K562 (cell line): Measurements from ENCODE around the gene FBXO17. TPM values are rescaled to one million over a fixed set of nuclear protein-coding genes. Genes with fewer than 3 reads are reported as not detected.

Source experiments
- ARID3B ChIP-seq: fragments of 250-450 bp; sonication (Bioruptor Pico); IDR thresholded peaks from 2 replicates; pipeline ENCODE4 v1.4.0; 2020; ENCODE audit warnings: borderline replicate concordance
- CTCF ChIP-seq, 3 experiments: IDR thresholded peaks in 2 of 3; conservative IDR thresholded peaks in 1 of 3; 2 replicates each; pipeline ENCODE4 v1.5.1; 2011 to 2012; ENCODE audit warnings: low read length in 3 of 3, mild to moderate bottlenecking in 3 of 3, control low read depth in 2 of 3, improper control_type of control experiment in 1 of 3, inconsistent platforms in 1 of 3, low read depth in 1 of 3, mixed read lengths in 1 of 3, moderate library complexity in 1 of 3; ENCODE audit not compliant: insufficient read depth in 2 of 3
- HLTF ChIP-seq: fragments of 450-650 bp; IDR thresholded peaks from 2 replicates; pipeline ENCODE4 v1.6.1; 2016
- HNRNPK ChIP-seq: fragments of 200-400 bp; formaldehyde crosslinking; IDR thresholded peaks from one replicate; pipeline ENCODE4 v1.6.1; 2018; ENCODE audit warnings: mild to moderate bottlenecking, low read depth, low read length; ENCODE audit not compliant: poor library complexity, severe bottlenecking
- JUND ChIP-seq, 2 experiments: IDR thresholded peaks; 2 replicates in 1 of 2; 3 replicates in 1 of 2; pipeline ENCODE4 v1.6.1; 2011; ENCODE audit warnings: borderline replicate concordance in 2 of 2, low read depth in 2 of 2, low read length in 2 of 2, improper control_type of control experiment in 1 of 2, missing biosample characterization in 1 of 2, missing genetic modification characterization in 1 of 2, missing genetic modification reagents in 1 of 2
- KLF6 ChIP-seq: fragments of 250-450 bp; sonication (Bioruptor Pico); IDR thresholded peaks from 2 replicates; pipeline ENCODE4 v1.4.0; 2020; ENCODE audit warnings: mild to moderate bottlenecking, moderate library complexity, borderline replicate concordance
- PCBP1 ChIP-seq: fragments of 200-400 bp; formaldehyde crosslinking; IDR thresholded peaks from 2 replicates; pipeline ENCODE4 v1.6.1; 2018; ENCODE audit warnings: mild to moderate bottlenecking, low read depth, low read length; ENCODE audit not compliant: poor library complexity, severe bottlenecking
- POU5F1 ChIP-seq: fragments of 150-350 bp; IDR thresholded peaks from 2 replicates; pipeline ENCODE4 v1.6.1; 2014; ENCODE audit warnings: borderline replicate concordance, low read length, low read depth, mild to moderate bottlenecking; ENCODE audit not compliant: partially characterized antibody
- SMARCE1 ChIP-seq: fragments of 450-650 bp; IDR thresholded peaks from 2 replicates; pipeline ENCODE4 v1.7.1; 2016; ENCODE audit warnings: mild to moderate bottlenecking
- ZNF12 ChIP-seq: sonication (generic); formaldehyde crosslinking; IDR thresholded peaks from 2 replicates; pipeline ENCODE4 v1.4.0; 2020; ENCODE audit warnings: mild to moderate bottlenecking, missing genetic modification reagents
- ZNF3 ChIP-seq: fragments of 250-450 bp; sonication (Bioruptor Pico); IDR thresholded peaks from 2 replicates; pipeline ENCODE4 v1.5.0; 2021; ENCODE audit warnings: mild to moderate bottlenecking, moderate library complexity
- ZNF398 ChIP-seq: fragments of 250-450 bp; sonication (Bioruptor Pico); IDR thresholded peaks from 2 replicates; pipeline ENCODE4 v1.8.0; 2021; ENCODE audit warnings: moderate library complexity, mild to moderate bottlenecking, inconsistent platforms
- ZNF408 ChIP-seq: fragments of 250-450 bp; sonication (Bioruptor Pico); IDR thresholded peaks from 2 replicates; pipeline ENCODE4 v1.4.0; 2020; ENCODE audit warnings: low read depth, mild to moderate bottlenecking, moderate library complexity
- polyA plus RNA-seq, 8 experiments: library from polyadenylated mRNA; depleted of rRNA in 4 of 8; stranded (reverse) in 5 of 8; unstranded in 3 of 8; fragments of >200 nt; fragmentation: Nextera tagmentation in 2 of 8; fragmentation: Illumina TruSeq in 1 of 8; extraction: Ambion mirVana in 2 of 8; extraction: Trizol in 1 of 8; gene quantifications; 2 replicates each; pipeline versions ENCODE4 v1.2.1 to v1.2.3, GENCODE V29; 2011 to 2014; ENCODE audit warnings: inconsistent platforms in 1 of 8, missing spikeins in 1 of 8
- total RNA-seq, 7 experiments: library from RNA; depleted of rRNA in 6 of 7; stranded (reverse); fragments of >200 nt in 6 of 7; fragmentation: Illumina TruSeq in 2 of 7; extraction: Trizol in 2 of 7; gene quantifications; 2 replicates each; pipeline versions ENCODE4 v1.2.1 to v1.2.3, GENCODE V29; 2011 to 2021; ENCODE audit warnings: low replicate concordance in 1 of 7
- TF ChIP-seq, protein P1 (sequence below): sonication (generic); formaldehyde crosslinking; IDR thresholded peaks from 2 replicates; pipeline ENCODE4 v1.4.0; 2020; ENCODE audit warnings: mild to moderate bottlenecking, missing genetic modification reagents
- TF ChIP-seq, protein P2 (sequence below): fragments of 450-650 bp; formaldehyde crosslinking; IDR thresholded peaks from 2 replicates; pipeline ENCODE4 v1.4.0; 2022; ENCODE audit warnings: mild to moderate bottlenecking, moderate library complexity
- TF ChIP-seq, protein P3 (sequence below): sonication (generic); formaldehyde crosslinking; IDR thresholded peaks from 2 replicates; pipeline ENCODE4 v1.5.0; 2020; ENCODE audit warnings: missing genetic modification reagents

Gene FBXO17
- total and polyA plus RNA-seq, 9 of the 15 experiments (the other 6 are each of a cell fraction or from before 2014, with no cell fraction given), result 4.1 to 27.1 (median 19.0) TPM

- TF ChIP-seq HLTF (no peak), JUND (IDR thresholded peaks at IDR 0.05; ENCODE audit: borderline replicate concordance, low read depth, low read length) (peak; percentile 60), JUND (tag; IDR thresholded peaks at IDR 0.05; ENCODE audit: borderline replicate concordance, low read depth, low read length) (peak; percentile 41; the same call in 2 of the 3 replicates), PCBP1 (no peak), SMARCE1 (no peak), CTCF (IDR thresholded peaks at IDR 0.05 in 2 of 3, conservative IDR thresholded peaks at IDR 0.05 in 1 of 3; ENCODE audit: insufficient read depth in 2 of 3, low read depth in 1 of 3, low read length in 3 of 3) (peak; percentile 98 to 99 (median 98)), ZNF3 (CRISPR knock-in tag) (no peak), POU5F1 (no peak), ARID3B (CRISPR knock-in tag) (no peak), ZNF398 (CRISPR knock-in tag) (no peak), ZNF408 (CRISPR knock-in tag) (no peak), KLF6 (no peak), ZNF12 (CRISPR knock-in tag) (peak; percentile 26; the same call in 1 of the 2 replicates), HNRNPK (no peak)
- TF ChIP-seq, protein P1, sequence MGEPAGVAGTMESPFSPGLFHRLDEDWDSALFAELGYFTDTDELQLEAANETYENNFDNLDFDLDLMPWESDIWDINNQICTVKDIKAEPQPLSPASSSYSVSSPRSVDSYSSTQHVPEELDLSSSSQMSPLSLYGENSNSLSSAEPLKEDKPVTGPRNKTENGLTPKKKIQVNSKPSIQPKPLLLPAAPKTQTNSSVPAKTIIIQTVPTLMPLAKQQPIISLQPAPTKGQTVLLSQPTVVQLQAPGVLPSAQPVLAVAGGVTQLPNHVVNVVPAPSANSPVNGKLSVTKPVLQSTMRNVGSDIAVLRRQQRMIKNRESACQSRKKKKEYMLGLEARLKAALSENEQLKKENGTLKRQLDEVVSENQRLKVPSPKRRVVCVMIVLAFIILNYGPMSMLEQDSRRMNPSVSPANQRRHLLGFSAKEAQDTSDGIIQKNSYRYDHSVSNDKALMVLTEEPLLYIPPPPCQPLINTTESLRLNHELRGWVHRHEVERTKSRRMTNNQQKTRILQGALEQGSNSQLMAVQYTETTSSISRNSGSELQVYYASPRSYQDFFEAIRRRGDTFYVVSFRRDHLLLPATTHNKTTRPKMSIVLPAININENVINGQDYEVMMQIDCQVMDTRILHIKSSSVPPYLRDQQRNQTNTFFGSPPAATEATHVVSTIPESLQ (CRISPR knock-in tag), result no peak
- TF ChIP-seq, protein P2, sequence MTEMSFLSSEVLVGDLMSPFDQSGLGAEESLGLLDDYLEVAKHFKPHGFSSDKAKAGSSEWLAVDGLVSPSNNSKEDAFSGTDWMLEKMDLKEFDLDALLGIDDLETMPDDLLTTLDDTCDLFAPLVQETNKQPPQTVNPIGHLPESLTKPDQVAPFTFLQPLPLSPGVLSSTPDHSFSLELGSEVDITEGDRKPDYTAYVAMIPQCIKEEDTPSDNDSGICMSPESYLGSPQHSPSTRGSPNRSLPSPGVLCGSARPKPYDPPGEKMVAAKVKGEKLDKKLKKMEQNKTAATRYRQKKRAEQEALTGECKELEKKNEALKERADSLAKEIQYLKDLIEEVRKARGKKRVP (CRISPR knock-in tag), result no peak
- TF ChIP-seq, protein P3, sequence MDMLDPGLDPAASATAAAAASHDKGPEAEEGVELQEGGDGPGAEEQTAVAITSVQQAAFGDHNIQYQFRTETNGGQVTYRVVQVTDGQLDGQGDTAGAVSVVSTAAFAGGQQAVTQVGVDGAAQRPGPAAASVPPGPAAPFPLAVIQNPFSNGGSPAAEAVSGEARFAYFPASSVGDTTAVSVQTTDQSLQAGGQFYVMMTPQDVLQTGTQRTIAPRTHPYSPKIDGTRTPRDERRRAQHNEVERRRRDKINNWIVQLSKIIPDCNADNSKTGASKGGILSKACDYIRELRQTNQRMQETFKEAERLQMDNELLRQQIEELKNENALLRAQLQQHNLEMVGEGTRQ (CRISPR knock-in tag), result peak; percentile 10; the same call in 1 of the 2 replicates
Observed at GRCh38 chr19:38929929-38930775, 45.4 kb downstream of the FBXO17 start, which contains the start of gene SARS2 (continued).
